Measurements from ENCODE around the gene CRYAB.

The CRYAB gene

GRCh38 chr11:111949519-111950426 lies 38.2 kb upstream of the CRYAB start:
- H3K4me3 Mint-ChIP-seq: no peak overlapping the region
- peak overlapping the region; percentile 21 to 52 (median 26) for H3K27ac Mint-ChIP-seq
- no peak for TF ChIP-seq CTCF (IDR thresholded peaks at IDR 0.05; ENCODE audit: unreplicated experiment in 3 of 3)
- no peaks in the 10 kb centered on the region for H3K27me3 Mint-ChIP-seq (ENCODE audit: low read depth)
- peaks cover 3% of the 10 kb centered on the region for H3K9me3 Mint-ChIP-seq
- peaks cover 29% of the 10 kb centered on the region for H3K36me3 Mint-ChIP-seq (ENCODE audit: low read depth)
- H3K4me1 Mint-ChIP-seq: peaks cover 11% of the 10 kb centered on the region

DNA sequence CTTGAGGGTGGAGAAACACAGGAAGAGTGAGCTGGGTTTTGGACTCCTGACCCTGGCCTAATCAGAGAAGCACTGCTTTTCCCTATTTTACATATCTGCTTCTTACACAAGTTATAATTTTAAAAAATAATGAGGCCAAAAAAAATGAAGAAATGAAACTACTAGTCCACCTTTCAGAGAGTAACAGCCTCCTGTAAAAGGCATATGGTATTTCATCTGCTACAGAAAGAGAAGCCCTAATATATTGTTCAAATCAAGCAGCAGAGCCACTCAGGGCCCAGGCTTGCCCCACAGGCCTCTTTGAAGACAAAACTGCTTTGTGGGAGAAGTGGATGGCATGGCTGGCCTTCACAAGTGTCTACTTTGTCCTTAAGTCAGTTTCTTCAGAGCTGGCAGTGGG lies 35.6 kb upstream of the CRYAB start:
- Mint-ChIP-seq H3K36me3 (ENCODE audit: low read depth) (peaks cover 29% of the 10 kb centered on the region), H3K9me3 (peaks cover 3% of the 10 kb centered on the region), H3K27ac (no peak overlapping the region), H3K4me1 (peaks cover 20% of the 10 kb centered on the region), H3K4me3 (no peak overlapping the region), H3K27me3 (ENCODE audit: low read depth) (no peaks in the 10 kb centered on the region)
- TF ChIP-seq CTCF (IDR thresholded peaks at IDR 0.05; ENCODE audit: unreplicated experiment in 3 of 3): no peak

DNA sequence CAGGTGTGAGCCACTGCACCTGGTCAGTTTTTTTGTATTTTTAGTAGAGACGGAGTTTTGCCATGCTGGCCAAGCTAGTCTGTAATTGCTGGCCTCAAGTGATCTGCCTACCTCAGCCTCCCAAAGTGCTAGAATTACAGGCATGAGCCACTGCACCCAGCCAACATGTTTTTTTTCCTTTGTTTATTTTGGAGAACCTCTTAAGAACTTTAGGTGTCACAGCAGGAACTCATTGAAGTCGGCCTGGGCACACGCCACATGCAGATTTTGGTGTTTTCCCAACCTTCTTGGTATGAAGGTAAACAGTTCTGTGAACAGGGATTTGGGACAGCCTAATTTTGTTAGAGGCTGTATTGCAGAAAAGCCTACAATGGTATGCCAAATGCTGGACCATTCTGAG lies 34.9 kb upstream of the CRYAB start:
- Mint-ChIP-seq H3K36me3 (ENCODE audit: low read depth) (peaks cover 22% of the 10 kb centered on the region), H3K4me1 (peaks cover 20% of the 10 kb centered on the region), H3K27me3 (ENCODE audit: low read depth) (no peaks in the 10 kb centered on the region), H3K4me3 (no peak overlapping the region), H3K27ac (no peak overlapping the region), H3K9me3 (peaks cover under 1% of the 10 kb centered on the region)
- no peak for TF ChIP-seq CTCF (IDR thresholded peaks at IDR 0.05; ENCODE audit: unreplicated experiment in 3 of 3)

GRCh38 chr11:111945198-111945597 lies 33.6 kb upstream of the CRYAB start:
- H3K4me3 Mint-ChIP-seq: no peak overlapping the region
- H3K27me3 Mint-ChIP-seq (ENCODE audit: low read depth): no peaks in the 10 kb centered on the region
- no peak for TF ChIP-seq CTCF (IDR thresholded peaks at IDR 0.05; ENCODE audit: unreplicated experiment in 3 of 3)
- peaks cover 19% of the 10 kb centered on the region for H3K36me3 Mint-ChIP-seq (ENCODE audit: low read depth)
- H3K4me1 Mint-ChIP-seq: peaks cover 24% of the 10 kb centered on the region
- peak overlapping the region in 2 of 3 experiments; percentile 35 to 78 for H3K27ac Mint-ChIP-seq
- no peaks in the 10 kb centered on the region for H3K9me3 Mint-ChIP-seq

GRCh38 chr11:111944651-111945051 lies 33.1 kb upstream of the CRYAB start:
- peaks cover 16% of the 10 kb centered on the region for H3K36me3 Mint-ChIP-seq (ENCODE audit: low read depth)
- H3K9me3 Mint-ChIP-seq: no peaks in the 10 kb centered on the region
- TF ChIP-seq CTCF (IDR thresholded peaks at IDR 0.05; ENCODE audit: unreplicated experiment in 3 of 3): no peak
- no peak overlapping the region for H3K4me3 Mint-ChIP-seq
- H3K27me3 Mint-ChIP-seq (ENCODE audit: low read depth): no peaks in the 10 kb centered on the region
- H3K4me1 Mint-ChIP-seq: peaks cover 23% of the 10 kb centered on the region
- H3K27ac Mint-ChIP-seq: peak overlapping the region in 2 of 3 experiments; percentile 35 to 78

DNA sequence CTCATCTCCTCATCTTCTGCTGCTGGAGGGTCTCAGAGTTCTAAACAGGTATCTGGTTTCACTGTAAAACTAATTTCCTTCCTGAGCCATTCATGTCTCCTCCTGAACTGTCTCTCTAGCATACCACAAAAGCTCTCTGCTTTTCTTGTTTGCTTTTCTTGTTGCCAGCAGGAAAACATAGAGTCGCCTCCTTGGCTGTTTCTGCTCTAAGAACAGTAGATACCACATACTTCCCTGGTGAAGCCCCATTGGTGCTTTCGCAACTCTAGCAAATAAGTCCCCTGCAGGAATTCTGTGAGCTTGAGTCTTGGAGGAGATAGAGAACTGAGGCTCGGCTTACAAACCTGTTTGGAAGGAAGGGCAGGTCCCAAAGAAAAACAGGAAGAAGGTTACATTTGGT lies 32.6 kb upstream of the CRYAB start:
- Mint-ChIP-seq H3K4me3 (no peak overlapping the region), H3K9me3 (no peaks in the 10 kb centered on the region), H3K27me3 (ENCODE audit: low read depth) (no peaks in the 10 kb centered on the region), H3K27ac (peak overlapping the region; percentile 9 to 79 (median 65)), H3K36me3 (ENCODE audit: low read depth) (peaks cover 15% of the 10 kb centered on the region), H3K4me1 (peaks cover 23% of the 10 kb centered on the region)
- no peak for TF ChIP-seq CTCF (IDR thresholded peaks at IDR 0.05; ENCODE audit: unreplicated experiment in 3 of 3)
